ENCODE measurements around the gene ALDH2.
"Not testable (repeated sequence)": the region's sequence is repeated elsewhere in the genome, so short reads cannot be mapped to it uniquely, and the experiment has no call there.

Gene ALDH2

DNA sequence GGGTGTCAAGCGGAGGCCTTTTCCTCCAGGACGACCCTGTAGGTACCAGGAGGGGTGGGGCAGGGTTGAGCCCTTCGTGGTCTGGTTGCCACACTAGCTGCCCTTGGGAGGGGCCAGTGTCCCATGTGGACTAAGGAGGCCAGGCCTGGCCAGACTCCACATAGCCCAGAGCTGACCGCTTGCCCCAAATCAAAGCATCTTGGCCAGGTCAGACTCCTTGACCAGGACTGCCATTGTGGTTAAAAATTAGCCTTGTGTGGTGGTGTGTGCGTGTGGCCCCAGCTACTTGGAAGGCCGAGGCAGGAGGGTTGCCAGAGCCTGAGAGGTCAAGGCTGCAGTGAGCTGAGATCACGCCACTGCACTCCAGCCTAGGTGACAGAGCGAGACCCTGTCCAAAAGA is 24.8 kb downstream of the ALDH2 start:
- no peak for DNase-seq

DNA sequence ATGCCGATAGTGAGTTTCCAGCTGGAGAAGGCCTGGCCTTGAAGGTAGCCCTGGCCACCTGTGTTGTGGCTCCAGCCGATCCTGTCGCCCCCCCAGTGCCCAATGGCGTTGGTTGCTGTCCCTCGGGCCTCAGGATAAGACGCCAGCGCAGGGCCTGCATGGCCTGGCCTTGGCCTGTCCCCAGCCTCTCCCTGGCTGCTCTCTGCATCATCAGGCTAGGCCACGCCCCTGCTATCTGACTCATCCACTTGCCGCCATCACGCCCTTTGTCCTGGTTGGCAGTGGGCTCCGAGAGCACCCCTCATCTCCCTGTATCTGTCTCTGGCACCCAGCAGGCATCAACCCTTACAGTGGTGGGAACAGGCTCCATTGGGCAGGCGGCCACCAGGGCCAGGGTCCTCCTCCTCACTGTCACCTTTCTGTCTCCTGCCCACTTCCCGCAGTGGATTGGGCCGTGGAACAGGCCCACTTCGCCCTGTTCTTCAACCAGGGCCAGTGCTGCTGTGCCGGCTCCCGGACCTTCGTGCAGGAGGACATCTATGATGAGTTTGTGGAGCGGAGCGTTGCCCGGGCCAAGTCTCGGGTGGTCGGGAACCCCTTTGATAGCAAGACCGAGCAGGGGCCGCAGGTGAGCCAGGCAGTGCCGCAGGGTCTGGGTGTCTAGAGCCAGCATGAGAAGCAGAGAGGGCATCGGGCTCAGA is 25.6 kb downstream of the ALDH2 start:
- peak; percentile 7 for DNase-seq

GRCh38 chr12:111792856-111793235 is 26.1 kb downstream of the ALDH2 start:
- no peak for DNase-seq

- no peak for DNase-seq
Observed at GRCh38 chr12:111798182-111798581, 31.4 kb downstream of the ALDH2 start.

- no peak for DNase-seq
Observed at GRCh38 chr12:111799758-111800157, 33.0 kb downstream of the ALDH2 start.

GRCh38 chr12:111803038-111803626 is 36.4 kb downstream of the ALDH2 start:
- no peak for DNase-seq

DNA sequence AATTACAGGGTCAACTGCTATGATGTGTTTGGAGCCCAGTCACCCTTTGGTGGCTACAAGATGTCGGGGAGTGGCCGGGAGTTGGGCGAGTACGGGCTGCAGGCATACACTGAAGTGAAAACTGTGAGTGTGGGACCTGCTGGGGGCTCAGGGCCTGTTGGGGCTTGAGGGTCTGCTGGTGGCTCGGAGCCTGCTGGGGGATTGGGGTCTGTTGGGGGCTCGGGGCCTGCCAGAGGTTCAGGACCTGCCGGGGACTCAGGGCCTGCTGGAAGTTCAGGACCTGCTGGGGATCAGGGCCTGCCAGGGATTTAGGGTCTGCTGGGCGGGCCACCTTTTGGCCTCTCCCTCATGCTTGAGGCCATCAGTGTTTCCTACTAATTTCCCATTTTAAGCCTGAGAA is 37.1 kb downstream of the ALDH2 start:
- DNase-seq = no peak

DNA sequence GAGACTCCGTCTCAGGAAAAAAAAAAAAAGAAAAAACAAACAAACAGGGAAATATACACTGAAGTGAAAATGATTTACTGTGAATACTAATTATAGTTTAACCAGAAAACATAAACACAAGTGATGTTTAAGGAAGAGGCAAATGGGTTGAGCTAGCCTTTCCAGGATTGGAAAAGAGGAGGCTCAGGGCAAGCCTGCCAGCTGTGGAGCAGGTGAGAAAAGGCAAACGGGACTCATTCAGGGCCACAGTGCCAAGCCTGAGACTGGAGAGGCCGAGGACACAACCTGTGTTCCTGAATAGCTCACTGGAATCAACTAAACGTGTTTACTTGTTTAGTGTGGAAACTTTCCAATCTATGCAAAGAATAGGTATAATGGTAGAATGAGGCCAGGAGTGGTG is 39.6 kb downstream of the ALDH2 start:
- DNase-seq = no peak

- DNase-seq = no peak
Observed at GRCh38 chr12:111807232-111807631, 40.5 kb downstream of the ALDH2 start.

- DNase-seq = peak; percentile 75
Observed at GRCh38 chr12:111812881-111813741, 46.4 kb downstream of the ALDH2 start.

DNA sequence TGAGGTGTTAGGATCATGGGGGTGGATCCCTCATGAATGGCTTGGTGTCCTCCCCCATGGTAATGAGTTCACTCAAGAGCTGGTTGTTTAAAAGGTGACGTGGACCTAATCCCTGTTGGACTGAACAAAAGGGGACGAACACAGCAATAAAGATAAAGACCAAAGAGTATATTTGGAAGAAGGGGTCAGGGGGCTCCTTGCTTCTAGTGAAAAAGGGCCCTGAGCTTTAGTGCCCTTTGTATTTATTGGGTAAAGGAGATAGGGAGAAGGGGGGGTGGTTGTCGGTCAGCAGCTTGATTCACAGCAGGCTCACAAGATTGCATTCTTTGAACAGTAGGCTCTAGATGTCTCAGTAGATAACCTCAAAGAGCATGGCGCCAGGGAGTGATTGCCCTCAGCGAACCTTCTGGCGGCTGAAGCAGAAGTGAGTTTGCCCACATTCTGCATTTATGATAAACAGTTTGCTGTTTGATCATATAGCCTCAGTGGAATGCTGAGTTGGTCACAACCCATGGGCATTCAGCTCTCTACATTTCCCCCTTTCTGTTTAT is 49.4 kb downstream of the ALDH2 start:
- no peak for DNase-seq

- not testable (repeated sequence) for DNase-seq
Observed at GRCh38 chr12:111816898-111817297, 50.2 kb downstream of the ALDH2 start.

- DNase-seq = no peak
Observed at GRCh38 chr12:111818340-111818739, 51.6 kb downstream of the ALDH2 start.

DNA sequence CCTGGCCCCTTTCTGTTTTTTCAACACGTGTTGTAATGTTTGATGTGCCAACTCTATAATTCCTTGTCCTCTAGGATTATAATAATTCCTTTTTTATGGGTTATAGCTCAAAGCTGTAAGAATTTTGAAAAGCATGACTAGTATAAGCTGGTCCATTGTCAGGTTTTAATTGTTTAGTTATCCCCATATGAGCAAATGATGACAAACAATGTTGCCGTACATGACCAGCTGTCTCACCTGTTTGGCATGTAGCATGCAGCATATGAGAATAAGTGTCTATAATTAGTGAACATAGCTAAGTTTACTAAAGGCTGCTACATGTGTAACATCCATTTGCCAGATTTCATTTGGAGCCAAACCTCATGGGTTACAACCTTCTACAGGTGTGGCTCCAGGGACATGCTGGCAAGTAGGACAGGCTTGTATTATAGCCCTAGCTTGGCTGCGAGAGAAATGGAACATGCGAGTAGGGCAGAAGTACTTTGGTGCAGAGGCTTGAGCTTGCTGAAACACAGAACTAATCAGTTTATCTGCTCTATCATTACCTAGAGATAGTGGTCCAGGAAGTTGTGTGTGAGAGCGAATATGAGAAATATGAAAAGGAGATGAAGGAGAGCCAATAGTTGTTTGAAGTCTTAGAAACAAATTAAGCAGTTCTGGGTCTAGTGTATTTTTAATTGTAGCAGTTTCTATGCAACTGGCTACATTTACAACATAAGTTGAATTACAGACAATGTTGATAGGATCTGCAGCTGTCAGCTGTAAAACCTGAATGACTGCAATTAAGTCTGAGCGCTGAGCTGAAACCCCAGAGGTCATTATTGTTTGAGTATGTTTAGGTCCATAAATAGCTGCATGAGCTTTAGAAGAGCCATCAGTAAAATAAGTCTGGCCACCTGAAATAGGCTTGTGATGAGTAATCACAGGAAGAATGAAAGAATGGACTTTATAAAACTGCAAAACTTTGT is 52.7 kb downstream of the ALDH2 start:
- no peak for DNase-seq

DNA sequence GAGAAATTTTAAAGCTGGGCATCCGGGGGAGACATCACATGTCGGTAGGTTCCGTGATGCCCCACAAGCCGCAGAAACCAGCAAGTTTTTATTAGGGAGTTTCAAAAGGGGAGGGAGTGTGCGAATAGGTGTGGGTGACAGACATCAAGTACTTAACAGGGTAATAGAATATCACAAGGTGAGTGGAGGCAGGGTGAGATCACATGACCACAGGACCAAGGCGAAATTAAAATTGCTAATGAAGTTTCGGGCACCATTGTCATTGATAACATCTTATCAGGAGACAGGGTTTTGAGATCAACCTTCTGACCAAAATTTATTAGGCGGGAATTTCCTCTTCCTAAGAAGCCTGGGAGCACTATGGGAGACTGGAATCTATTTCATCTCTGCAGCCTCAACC is 54.1 kb downstream of the ALDH2 start:
- DNase-seq = not testable (repeated sequence)

DNA sequence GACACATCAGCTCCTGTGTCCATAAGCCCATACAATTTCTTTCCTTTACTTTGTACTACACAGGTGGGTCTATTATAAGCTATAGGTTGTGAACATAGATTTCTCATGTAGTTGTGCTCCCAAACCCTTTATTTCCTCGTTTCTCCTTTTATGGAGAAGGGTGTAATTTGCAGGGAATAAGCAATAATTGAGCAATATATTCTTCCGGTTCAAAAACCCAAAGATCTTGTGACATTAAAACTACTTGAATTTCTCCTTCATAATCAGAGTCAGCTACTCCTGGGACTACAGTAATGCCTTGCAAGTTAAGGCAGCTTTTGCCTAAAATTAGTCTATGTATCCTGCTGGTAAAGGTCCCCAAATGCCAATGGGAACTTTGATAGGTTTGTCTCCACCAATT is 56.2 kb downstream of the ALDH2 start:
- DNase-seq = no peak

DNA sequence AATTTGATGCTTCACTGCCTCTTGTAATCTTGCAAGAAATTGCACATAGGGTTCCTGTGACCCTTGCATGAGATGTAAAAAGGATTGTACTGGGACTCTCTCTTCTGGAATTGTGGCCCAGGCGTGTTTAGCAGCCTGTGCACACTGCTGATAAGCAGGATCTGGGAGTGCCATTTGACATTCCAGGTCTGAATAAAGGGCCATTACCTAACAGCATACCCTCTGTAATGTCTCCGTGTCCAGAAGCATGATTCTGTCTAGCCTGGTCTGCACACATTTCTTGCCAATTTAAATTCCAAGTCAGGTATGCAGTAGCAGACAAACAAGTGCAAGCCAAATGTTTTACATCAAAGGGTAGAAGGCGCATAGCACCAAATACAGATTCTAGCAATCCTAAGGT is 57.2 kb downstream of the ALDH2 start:
- no peak for DNase-seq

- not testable (repeated sequence) for DNase-seq
Observed at GRCh38 chr12:111824312-111824711, 57.6 kb downstream of the ALDH2 start.

DNA sequence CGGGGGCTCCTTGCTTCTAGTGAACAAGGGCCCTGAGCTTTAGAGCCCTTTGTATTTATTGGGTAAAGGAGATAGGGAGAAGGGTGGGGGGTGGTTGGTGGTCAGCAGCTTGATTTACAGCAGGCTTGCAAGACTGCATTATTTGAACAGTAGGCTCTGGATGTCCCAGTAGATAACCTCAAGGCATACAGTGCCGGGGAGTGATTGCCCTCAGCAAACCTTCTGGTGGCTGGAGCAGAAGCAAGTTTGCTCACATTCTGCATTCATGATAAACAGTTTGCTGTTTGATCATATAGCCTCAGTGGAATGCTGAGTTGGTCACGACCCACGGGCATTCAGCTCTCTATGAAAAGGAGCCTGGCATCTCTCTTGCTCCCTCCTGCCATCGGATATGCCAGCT is 58.8 kb downstream of the ALDH2 start:
- no peak for DNase-seq

GRCh38 chr12:111826316-111826715 is 59.6 kb downstream of the ALDH2 start:
- no peak for DNase-seq

GRCh38 chr12:111826992-111827391 is 60.3 kb downstream of the ALDH2 start:
- DNase-seq = no peak

- no peak for DNase-seq
Observed at GRCh38 chr12:111827907-111828306, 61.2 kb downstream of the ALDH2 start.
